H9 (cell line): ENCODE measurements around the gene CDHR2. TPM values are rescaled to one million over a fixed set of nuclear protein-coding genes. Genes with fewer than 3 reads are reported as not detected.

Experiments used
- DNase-seq: peaks from one replicate; pipeline ENCODE4 v3.0.0-alpha.2; 2017
- H2AFZ ChIP-seq: one replicate; pipeline ENCODE4 v1.6.1; 2013; ENCODE audit warnings: mild to moderate bottlenecking, low read length, control low read depth, moderate library complexity
- H2AK5ac ChIP-seq: 2 replicates; pipeline ENCODE4 v1.6.1; 2013; ENCODE audit warnings: low read length, control low read depth, mixed read lengths; ENCODE audit not compliant: insufficient read length
- H2BK120ac ChIP-seq: one replicate; pipeline ENCODE4 v1.6.1; 2013; ENCODE audit warnings: low read depth, mild to moderate bottlenecking, low read length, control low read depth, inconsistent platforms; ENCODE audit not compliant: poor library complexity, severe bottlenecking
- H2BK12ac ChIP-seq: 2 replicates; pipeline ENCODE4 v1.6.1; 2013; ENCODE audit warnings: low read length, control low read depth, mixed read lengths, low read depth; ENCODE audit not compliant: insufficient read length
- H2BK15ac ChIP-seq: 2 replicates; pipeline ENCODE4 v1.6.1; 2013; ENCODE audit warnings: low read depth, low read length, control low read depth
- H2BK20ac ChIP-seq: one replicate; pipeline ENCODE4 v1.6.1; 2013; ENCODE audit warnings: low read depth, mild to moderate bottlenecking, low read length, control low read depth, inconsistent platforms; ENCODE audit not compliant: poor library complexity, severe bottlenecking
- H2BK5ac ChIP-seq: 2 replicates; pipeline ENCODE4 v1.6.1; 2013; ENCODE audit warnings: low read length, control low read depth, mixed read lengths; ENCODE audit not compliant: insufficient read length
- H3K14ac ChIP-seq: 2 replicates; pipeline ENCODE4 v1.6.1; 2013; ENCODE audit warnings: low read length, control low read depth; ENCODE audit not compliant: insufficient read depth
- H3K18ac ChIP-seq: 2 replicates; pipeline ENCODE4 v1.6.1; 2013; ENCODE audit warnings: low read depth, mild to moderate bottlenecking, mixed read lengths, low read length, control low read depth; ENCODE audit not compliant: insufficient read length
- H3K23ac ChIP-seq: 2 replicates; pipeline ENCODE4 v1.6.1; 2013; ENCODE audit warnings: low read length, control low read depth, mixed read lengths, low read depth; ENCODE audit not compliant: insufficient read length
- H3K23me2 ChIP-seq: 2 replicates; pipeline ENCODE4 v1.6.1; 2013; ENCODE audit warnings: low read depth, mild to moderate bottlenecking, mixed read lengths, low read length, control low read depth; ENCODE audit not compliant: insufficient read length, poor library complexity, severe bottlenecking
- H3K27ac ChIP-seq: 2 replicates; pipeline ENCODE4 v1.5.1; 2013; ENCODE audit warnings: low read length, control low read depth, mixed read lengths, low read depth; ENCODE audit not compliant: insufficient read length
- H3K27me3 ChIP-seq: 2 replicates; pipeline ENCODE4 v1.6.1; 2013; ENCODE audit warnings: low read length, control low read depth, inconsistent platforms; ENCODE audit not compliant: insufficient read depth
- H3K4ac ChIP-seq: 2 replicates; pipeline ENCODE4 v1.6.1; 2013; ENCODE audit warnings: low read depth, mild to moderate bottlenecking, control low read depth, inconsistent platforms, low read length, moderate library complexity
- H3K4me1 ChIP-seq: 2 replicates; pipeline ENCODE4 v1.6.1; 2013; ENCODE audit warnings: low read length, control low read depth, inconsistent platforms; ENCODE audit not compliant: insufficient read depth
- H3K4me2 ChIP-seq: 2 replicates; pipeline ENCODE4 v1.6.1; 2013; ENCODE audit warnings: low read length, control low read depth, mixed read lengths; ENCODE audit not compliant: insufficient read length, insufficient read depth
- H3K56ac ChIP-seq: 2 replicates; pipeline ENCODE4 v1.6.1; 2013; ENCODE audit warnings: low read depth, mild to moderate bottlenecking, mixed read lengths, low read length, control low read depth; ENCODE audit not compliant: insufficient read length
- H3K79me1 ChIP-seq: 2 replicates; pipeline ENCODE4 v1.6.1; 2013; ENCODE audit warnings: low read depth, mild to moderate bottlenecking, moderate library complexity, low read length, control low read depth, inconsistent platforms; ENCODE audit not compliant: insufficient read depth, poor library complexity, severe bottlenecking
- H3K79me2 ChIP-seq: 2 replicates; pipeline ENCODE4 v1.6.1; 2013; ENCODE audit warnings: low read length, control low read depth, inconsistent platforms; ENCODE audit not compliant: insufficient read depth
- H3K9ac ChIP-seq: 2 replicates; pipeline ENCODE4 v1.6.1; 2013; ENCODE audit warnings: low read length, control low read depth, mixed read lengths; ENCODE audit not compliant: insufficient read length; ENCODE audit errors: extremely low read depth
- H3K9me3 ChIP-seq: one replicate; pipeline ENCODE4 v1.6.1; 2013; ENCODE audit warnings: low read depth, low read length, inconsistent platforms; ENCODE audit not compliant: control insufficient read depth
- H3T11ph ChIP-seq: one replicate; pipeline ENCODE4 v1.6.1; 2013; ENCODE audit warnings: mild to moderate bottlenecking, low read length, control low read depth, inconsistent platforms
- H4K20me1 ChIP-seq: one replicate; pipeline ENCODE4 v1.6.1; 2013; ENCODE audit not compliant: control insufficient read depth, insufficient read length, insufficient read depth
- H4K5ac ChIP-seq: 2 replicates; pipeline ENCODE4 v1.6.1; 2013; ENCODE audit warnings: low read depth, mild to moderate bottlenecking, mixed read lengths, low read length, control low read depth; ENCODE audit not compliant: insufficient read length
- H4K8ac ChIP-seq: replicated peaks from 2 replicates; pipeline ENCODE4 v1.6.1; 2013; ENCODE audit warnings: low read length, control low read depth, mixed read lengths, low read depth; ENCODE audit not compliant: insufficient read length
- H4K91ac ChIP-seq: 2 replicates; pipeline ENCODE4 v1.6.1; 2013; ENCODE audit warnings: low read depth, mild to moderate bottlenecking, moderate library complexity, mixed read lengths, low read length, control low read depth; ENCODE audit not compliant: insufficient read length
- H3K27ac Mint-ChIP-seq, 3 experiments: 2 replicates in 2 of 3; 3 replicates in 1 of 3; pipeline ENCODE4 v1.8.0; 2020 to 2021; ENCODE audit warnings: mixed read lengths in 3 of 3, mild to moderate bottlenecking in 1 of 3, moderate library complexity in 1 of 3
- H3K27me3 Mint-ChIP-seq: 2 replicates; pipeline ENCODE4 v1.8.0; 2021; ENCODE audit warnings: low read depth, mild to moderate bottlenecking, moderate library complexity, mixed read lengths
- H3K36me3 Mint-ChIP-seq, 3 experiments: 2 replicates in 2 of 3; 3 replicates in 1 of 3; pipeline ENCODE4 v1.8.0; 2020 to 2021; ENCODE audit warnings: low read depth in 3 of 3, mixed read lengths in 3 of 3; ENCODE audit not compliant: insufficient read depth in 1 of 3
- H3K4me1 Mint-ChIP-seq, 2 experiments: 2 replicates each; pipeline ENCODE4 v1.8.0; 2020; ENCODE audit warnings: mixed read lengths in 2 of 2
- H3K4me3 Mint-ChIP-seq, 2 experiments: 2 replicates in 1 of 2; 3 replicates in 1 of 2; pipeline ENCODE4 v1.8.0; 2020 to 2021; ENCODE audit warnings: mild to moderate bottlenecking in 2 of 2, mixed read lengths in 2 of 2, moderate library complexity in 1 of 2
- H3K9me3 Mint-ChIP-seq, 2 experiments: 2 replicates in 1 of 2; 3 replicates in 1 of 2; pipeline ENCODE4 v1.8.0; 2020; ENCODE audit warnings: mild to moderate bottlenecking in 2 of 2, mixed read lengths in 2 of 2, moderate library complexity in 1 of 2
- CTCF ChIP-seq: fragments of 200-600 bp; sonication (generic); conservative IDR thresholded peaks from 3 replicates; pipeline ENCODE4 v1.8.0; 2021; ENCODE audit warnings: antibody characterized with exemption, mild to moderate bottlenecking
- WGBS: extraction: QIAGEN DNeasy Blood & Tissue Kit; methylation state at CpG from one replicate; pipeline ENCODE4 v1.1.7; 2013; ENCODE audit warnings: missing lambda C conversion rate, low lambda C conversion rate, mixed read lengths; ENCODE audit not compliant: insufficient read length; ENCODE audit errors: extremely low coverage; 5-methylcytosine and 5-hydroxymethylcytosine counted together
- total RNA-seq: library from RNA; stranded (reverse); gene quantifications from 2 replicates; pipeline ENCODE4 v1.2.1, GENCODE V29; 2021

Gene CDHR2
- total RNA-seq, 1 experiment from 2014 or later, result 0.90 TPM

- Histone ChIP-seq H2AK5ac (no peak overlapping the region), H2BK120ac (no peak overlapping the region), H2BK5ac (no peak overlapping the region), H4K91ac (no peak overlapping the region), H3K56ac (no peak overlapping the region), H3K23ac (no peak overlapping the region), H2BK15ac (no peak overlapping the region), H2BK12ac (no peak overlapping the region), H3K4me1 (no peaks in the 10 kb centered on the region; the same call in 1 of the 2 replicates), H3K27me3 (peaks cover 2% of the 10 kb centered on the region; the same call in 1 of the 2 replicates), H3K4ac (no peak overlapping the region), H3K27ac (no peak overlapping the region), H4K8ac (no peak overlapping the region), H3K4me2 (no peak overlapping the region), H3K14ac (no peak overlapping the region), H3K23me2 (peaks cover 3% of the 10 kb centered on the region), H3K9me3 (no peaks in the 10 kb centered on the region), H3K79me1 (no peaks in the 10 kb centered on the region), H3K9ac (no peak overlapping the region), H2AFZ (no peak overlapping the region), H3K18ac (no peak overlapping the region), H3T11ph (no peak overlapping the region), H4K5ac (no peak overlapping the region), H2BK20ac (no peak overlapping the region), H3K79me2 (no peaks in the 10 kb centered on the region), H4K20me1 (no peaks in the 10 kb centered on the region)
- Mint-ChIP-seq H3K4me3 (no peak overlapping the region), H3K4me1 (peaks cover 21 to 37% of the 10 kb centered on the region in 2 experiments), H3K27ac (no peak overlapping the region), H3K36me3 (no peaks in the 10 kb centered on the region), H3K9me3 (no peaks in the 10 kb centered on the region), H3K27me3 (peaks cover 60% of the 10 kb centered on the region)
- WGBS, result no CpG with 5 or more reads among the region's 8 CpGs
- TF ChIP-seq CTCF, result no peak
- DNase-seq, result no peak
These were observed 65.8 kb downstream of the CDHR2 start for GRCh38 chr5:176614805-176615478.
